Sigmoid colon (tissue), 7 donors: ENCODE results near the gene ZNF521. TPM values are rescaled to one million over a fixed set of nuclear protein-coding genes. Genes with fewer than 3 reads are reported as not detected.

Source experiments
- DNase-seq: peaks from one replicate; pipeline ENCODE4 v3.0.0-alpha.2; 2019
- H3K27ac ChIP-seq, 4 donors: fragments of 200-600 bp; sonication (generic); one replicate each; pipeline ENCODE4 v1.5.1; 2016 to 2019; ENCODE audit warnings: mild to moderate bottlenecking in 1 of 4
- H3K27me3 ChIP-seq, 3 donors: fragments of 200-600 bp; sonication (generic); one replicate each; pipeline ENCODE4 v1.5.1; 2019; ENCODE audit warnings: mild to moderate bottlenecking in 1 of 3
- H3K36me3 ChIP-seq, 4 donors: fragments of 200-600 bp; sonication (generic); one replicate each; pipeline ENCODE4 v1.5.1; 2016 to 2019
- H3K4me1 ChIP-seq, 4 donors: fragments of 200-600 bp; sonication (generic); one replicate each; pipeline ENCODE4 v1.5.1; 2017 to 2019
- H3K4me3 ChIP-seq, 4 donors: fragments of 200-600 bp; sonication (generic); one replicate each; pipeline ENCODE4 v1.5.1; 2017 to 2019; ENCODE audit warnings: mild to moderate bottlenecking in 2 of 4, moderate library complexity in 1 of 4
- H3K9me3 ChIP-seq, 4 donors: fragments of 200-600 bp in 3 of 4; sonication (generic) in 3 of 4; one replicate each; pipeline versions ENCODE4 v1.5.1 to v1.6.1; 2013 to 2019
- CTCF ChIP-seq, 4 experiments: fragments of 450-650 bp in 3 of 4; fragments of 200-600 bp in 1 of 4; IDR thresholded peaks; one replicate each; pipeline ENCODE4 v1.5.1; 2016 to 2019; ENCODE audit warnings: antibody characterized with exemption in 4 of 4, mild to moderate bottlenecking in 3 of 4, moderate library complexity in 2 of 4
- EP300 ChIP-seq, 4 donors: sonication (generic); formaldehyde crosslinking; IDR thresholded peaks; one replicate each; pipeline ENCODE4 v1.6.1; 2017; ENCODE audit warnings: antibody characterized with exemption in 4 of 4
- POLR2A ChIP-seq, 2 donors: fragments of 450-650 bp; IDR thresholded peaks; one replicate each; pipeline ENCODE4 v1.6.1; 2016; ENCODE audit warnings: antibody characterized with exemption in 2 of 2, mild to moderate bottlenecking in 2 of 2, moderate library complexity in 2 of 2
- POLR2AphosphoS5 ChIP-seq, 4 donors: sonication (generic); formaldehyde crosslinking; IDR thresholded peaks; one replicate each; pipeline ENCODE4 v1.6.1; 2017; ENCODE audit warnings: antibody characterized with exemption in 4 of 4
- WGBS, 2 donors: extraction: QIAGEN DNeasy Blood & Tissue Kit; methylation state at CpG; one replicate each; pipeline ENCODE4 v1.1.7; 2013; 5-methylcytosine and 5-hydroxymethylcytosine counted together
- intact Hi-C: fragments of 100-400 bp; cut with DNase I; formaldehyde crosslinking; loops from one replicate; pipeline ENCODE4 v1.15.1; 2023
- polyA plus RNA-seq, 3 donors: library from polyadenylated mRNA; stranded (reverse); fragments of 200-250 nt; gene quantifications; one replicate each; pipeline ENCODE4 v1.2.3, GENCODE V29; 2013
- total RNA-seq, 4 donors: library from RNA; depleted of rRNA; stranded (reverse); fragments of >200 nt; gene quantifications; one replicate each; pipeline ENCODE4 v1.1.0, GENCODE V29; 2016
- donor health status: healthy with polysubstance abuse.
- donor health status: Bipolar disorder and iron deficiency.
- donor health status: healthy.

Gene ZNF521
- total and polyA plus RNA-seq, 7 donors: 0.69 to 40.2 (median 12.0) TPM

GRCh38 chr18:25262920-25263319, 89.0 kb downstream of the ZNF521 start:
- Histone ChIP-seq H3K36me3 (no peaks in the 10 kb centered on the region), H3K27ac (no peak overlapping the region), H3K4me3 (no peak overlapping the region), H3K9me3 (no peaks in the 10 kb centered on the region), H3K27me3 (no peaks in the 10 kb centered on the region), H3K4me1 (no peaks in the 10 kb centered on the region)
- WGBS, 2 donors: 35 to 65% methylated on average over 2 of the region's 2 CpGs
- intact Hi-C loops: no loop called here
- TF ChIP-seq EP300 (IDR thresholded peaks at IDR 0.05) (no peak), CTCF (IDR thresholded peaks at IDR 0.05) (no peak), POLR2A (IDR thresholded peaks at IDR 0.05) (no peak), POLR2AphosphoS5 (IDR thresholded peaks at IDR 0.05) (no peak)
- DNase-seq: no peak

GRCh38 chr18:25261768-25262167, 90.2 kb downstream of the ZNF521 start:
- 13 to 62% methylated on average over 5 of the region's 5 CpGs for whole genome bisulfite sequencing, 2 donors
- no peaks in the 10 kb centered on the region for H3K9me3 ChIP-seq
- H3K27ac ChIP-seq: no peak overlapping the region
- TF ChIP-seq EP300 (IDR thresholded peaks at IDR 0.05): no peak
- TF ChIP-seq POLR2AphosphoS5 (IDR thresholded peaks at IDR 0.05): no peak
- TF ChIP-seq POLR2A (IDR thresholded peaks at IDR 0.05): no peak
- TF ChIP-seq CTCF (IDR thresholded peaks at IDR 0.05): no peak
- no peak for DNase-seq
- H3K27me3 ChIP-seq: no peaks in the 10 kb centered on the region
- no peaks in the 10 kb centered on the region for H3K36me3 ChIP-seq
- no peaks in the 10 kb centered on the region for H3K4me1 ChIP-seq
- H3K4me3 ChIP-seq: no peak overlapping the region
- intact Hi-C loops: no loop called here

GRCh38 chr18:25256439-25256838, 95.5 kb downstream of the ZNF521 start:
- 90 to 91% methylated on average over 4 of the region's 4 CpGs for WGBS, 2 donors
- Histone ChIP-seq H3K4me1 (no peaks in the 10 kb centered on the region), H3K4me3 (no peak overlapping the region), H3K27ac (no peak overlapping the region), H3K27me3 (no peaks in the 10 kb centered on the region), H3K36me3 (no peaks in the 10 kb centered on the region), H3K9me3 (no peaks in the 10 kb centered on the region)
- TF ChIP-seq POLR2AphosphoS5 (IDR thresholded peaks at IDR 0.05): no peak
- TF ChIP-seq CTCF (IDR thresholded peaks at IDR 0.05): no peak
- TF ChIP-seq EP300 (IDR thresholded peaks at IDR 0.05): no peak
- TF ChIP-seq POLR2A (IDR thresholded peaks at IDR 0.05): no peak
- intact Hi-C loops: loop anchor here (10.0 kb wide), 1 partner anchor 172 kb away; no protein-coding TSS in a partner anchor
- DNase-seq: no peak

- intact Hi-C loops: loop anchor here (10.0 kb wide), 1 partner anchor 169 kb away; no protein-coding TSS in a partner anchor
- 90 to 93% methylated on average over 1 of the region's 1 CpG for WGBS, 2 donors
- TF ChIP-seq CTCF (IDR thresholded peaks at IDR 0.05) (no peak), EP300 (IDR thresholded peaks at IDR 0.05) (no peak), POLR2AphosphoS5 (IDR thresholded peaks at IDR 0.05) (no peak), POLR2A (IDR thresholded peaks at IDR 0.05) (no peak)
- Histone ChIP-seq H3K4me3 (no peak overlapping the region), H3K9me3 (no peaks in the 10 kb centered on the region), H3K27me3 (no peaks in the 10 kb centered on the region), H3K36me3 (no peaks in the 10 kb centered on the region), H3K27ac (no peak overlapping the region), H3K4me1 (no peaks in the 10 kb centered on the region)
- DNase-seq: no peak
Measured at GRCh38 chr18:25253779-25254178, 98.2 kb downstream of the ZNF521 start.

- H3K9me3 ChIP-seq: no peaks in the 10 kb centered on the region
- no peak for DNase-seq
- intact Hi-C loops: loop anchor here (10.0 kb wide), 1 partner anchor 168 kb away; no protein-coding TSS in a partner anchor
- H3K36me3 ChIP-seq: no peaks in the 10 kb centered on the region
- H3K27me3 ChIP-seq: no peaks in the 10 kb centered on the region
- H3K4me1 ChIP-seq: no peaks in the 10 kb centered on the region
- no peak overlapping the region for H3K27ac ChIP-seq
- WGBS, 2 donors: 64 to 77% methylated on average over 1 of the region's 1 CpG
- no peak for TF ChIP-seq POLR2AphosphoS5 (IDR thresholded peaks at IDR 0.05)
- H3K4me3 ChIP-seq: no peak overlapping the region
Measured at GRCh38 chr18:25253136-25253535, 98.8 kb downstream of the ZNF521 start.
